Esophagus squamous epithelium (tissue), 5 donors: ENCODE data around the gene ZGPAT. TPM values are rescaled to one million over a fixed set of nuclear protein-coding genes. Genes with fewer than 3 reads are reported as not detected.

ENCODE experiments used
- DNase-seq: peaks from one replicate; lab custom pipeline; 2025; lab: John Stamatoyannopoulos, UW
- H3K27ac ChIP-seq, 4 donors: fragments of 200-600 bp; sonication (generic); one replicate each; pipeline ENCODE4 v1.5.1; 2016 to 2019; ENCODE audit warnings: mild to moderate bottlenecking in 1 of 4
- H3K27me3 ChIP-seq, 4 donors: fragments of 200-600 bp; sonication (generic); 1 replicate in 3 of 4; 2 replicates in 1 of 4; pipeline versions ENCODE4 v1.5.1 to v1.6.0; 2017 to 2021; ENCODE audit warnings: antibody characterized with exemption in 1 of 4
- H3K36me3 ChIP-seq, 3 donors: fragments of 200-600 bp; sonication (generic); one replicate each; pipeline ENCODE4 v1.5.1; 2016 to 2019
- H3K4me1 ChIP-seq, 3 donors: fragments of 200-600 bp; sonication (generic); one replicate each; pipeline ENCODE4 v1.5.1; 2017 to 2019
- H3K4me3 ChIP-seq, 4 donors: fragments of 200-600 bp; sonication (generic); 1 replicate in 3 of 4; 2 replicates in 1 of 4; pipeline ENCODE4 v1.5.1; 2016 to 2019; ENCODE audit warnings: mild to moderate bottlenecking in 2 of 4, moderate library complexity in 1 of 4
- H3K9me3 ChIP-seq, 3 donors: fragments of 200-600 bp; sonication (generic); one replicate each; pipeline ENCODE4 v1.5.1; 2016 to 2019
- POLR2A ChIP-seq, 4 donors: fragments of 450-650 bp; IDR thresholded peaks; one replicate each; pipeline ENCODE4 v1.6.1; 2017; ENCODE audit warnings: antibody characterized with exemption in 4 of 4, mild to moderate bottlenecking in 4 of 4, moderate library complexity in 3 of 4
- WGBS, 2 donors: methylation state at CpG; one replicate each; pipeline ENCODE4 v1.1.5; 2018; 5-methylcytosine and 5-hydroxymethylcytosine counted together
- intact Hi-C: fragments of 100-400 bp; cut with DNase I; formaldehyde crosslinking; loops from one replicate; pipeline ENCODE4 v1.15.0; 2022
- total RNA-seq, 4 donors: library from RNA; depleted of rRNA; stranded (reverse); fragments of >200 nt; gene quantifications; one replicate each; pipeline ENCODE4 v1.1.0, GENCODE V29; 2016
- TF ChIP-seq, protein P1 (sequence below), 6 experiments: fragments of 450-650 bp in 4 of 6; fragments of 200-600 bp in 2 of 6; sonication (generic) in 2 of 6; IDR thresholded peaks; one replicate each; pipeline ENCODE4 v1.5.1; 2016 to 2019; ENCODE audit warnings: antibody characterized with exemption in 6 of 6, mild to moderate bottlenecking in 4 of 6, moderate library complexity in 4 of 6
- donor health status: DM: yes; HTN: yes; CAD: no.

ZGPAT gene
- total RNA-seq, 4 donors from 2014 or later, result 25.4 to 31.9 (median 28.3) TPM

DNA sequence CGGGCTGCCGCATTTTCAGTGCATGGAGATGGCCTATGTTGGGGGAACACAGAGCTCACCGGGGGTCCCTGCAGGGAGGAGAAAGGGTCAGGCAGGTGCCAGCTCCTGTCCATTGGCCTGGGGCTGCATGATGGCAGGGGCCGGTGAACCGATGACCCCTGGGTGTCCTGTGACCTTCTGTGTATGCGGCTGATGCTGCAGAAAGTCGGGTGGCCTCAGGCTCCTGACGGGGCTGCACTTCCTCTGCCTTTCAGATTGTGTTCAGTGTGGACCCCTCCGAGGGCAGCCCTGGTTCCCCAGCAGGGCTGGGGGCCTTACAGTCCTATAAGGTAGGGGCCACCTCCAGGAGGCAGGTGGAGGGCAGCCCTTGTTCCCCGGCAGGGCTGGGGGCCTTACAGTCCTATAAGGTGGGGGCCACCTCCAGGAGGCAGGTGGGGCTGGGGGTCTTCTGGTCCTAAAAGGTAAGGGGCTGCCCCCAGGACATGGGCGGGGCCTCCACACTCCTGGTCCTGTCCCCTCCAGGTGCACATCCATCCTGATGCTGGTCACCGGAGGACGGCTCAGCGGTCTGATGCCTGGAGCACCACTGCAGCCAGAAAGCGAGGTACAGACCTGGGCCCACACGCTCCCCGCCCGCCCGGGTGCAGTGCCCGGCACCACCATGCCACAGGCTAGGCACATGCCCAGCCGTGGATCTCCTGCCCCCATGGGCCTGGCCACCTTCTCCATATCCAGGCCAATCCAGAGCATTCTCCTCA lies 22.4 kb upstream of the ZGPAT start:
- no peak for DNase-seq
- H3K4me3 ChIP-seq, result no peak overlapping the region
- WGBS, 2 donors, result 47% methylated on average over 3 of the region's 21 CpGs; no CpG with 5 or more reads in 1 of the 2 donors
- intact Hi-C loops, result no loop called here
- peaks cover 51 to 82% (median 57%) of the 10 kb centered on the region in 3 donors for H3K4me1 ChIP-seq
- TF ChIP-seq, protein P1, sequence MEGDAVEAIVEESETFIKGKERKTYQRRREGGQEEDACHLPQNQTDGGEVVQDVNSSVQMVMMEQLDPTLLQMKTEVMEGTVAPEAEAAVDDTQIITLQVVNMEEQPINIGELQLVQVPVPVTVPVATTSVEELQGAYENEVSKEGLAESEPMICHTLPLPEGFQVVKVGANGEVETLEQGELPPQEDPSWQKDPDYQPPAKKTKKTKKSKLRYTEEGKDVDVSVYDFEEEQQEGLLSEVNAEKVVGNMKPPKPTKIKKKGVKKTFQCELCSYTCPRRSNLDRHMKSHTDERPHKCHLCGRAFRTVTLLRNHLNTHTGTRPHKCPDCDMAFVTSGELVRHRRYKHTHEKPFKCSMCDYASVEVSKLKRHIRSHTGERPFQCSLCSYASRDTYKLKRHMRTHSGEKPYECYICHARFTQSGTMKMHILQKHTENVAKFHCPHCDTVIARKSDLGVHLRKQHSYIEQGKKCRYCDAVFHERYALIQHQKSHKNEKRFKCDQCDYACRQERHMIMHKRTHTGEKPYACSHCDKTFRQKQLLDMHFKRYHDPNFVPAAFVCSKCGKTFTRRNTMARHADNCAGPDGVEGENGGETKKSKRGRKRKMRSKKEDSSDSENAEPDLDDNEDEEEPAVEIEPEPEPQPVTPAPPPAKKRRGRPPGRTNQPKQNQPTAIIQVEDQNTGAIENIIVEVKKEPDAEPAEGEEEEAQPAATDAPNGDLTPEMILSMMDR (IDR thresholded peaks at IDR 0.05), result no peak
- no peak for TF ChIP-seq POLR2A (IDR thresholded peaks at IDR 0.05)
- H3K9me3 ChIP-seq, result no peaks in the 10 kb centered on the region
- H3K36me3 ChIP-seq, result peaks cover 0 to 7% (median 0%) of the 10 kb centered on the region in 3 donors
- H3K27ac ChIP-seq, result peak overlapping the region; percentile 69 to 96 (median 80)
- no peaks in the 10 kb centered on the region for H3K27me3 ChIP-seq

DNA sequence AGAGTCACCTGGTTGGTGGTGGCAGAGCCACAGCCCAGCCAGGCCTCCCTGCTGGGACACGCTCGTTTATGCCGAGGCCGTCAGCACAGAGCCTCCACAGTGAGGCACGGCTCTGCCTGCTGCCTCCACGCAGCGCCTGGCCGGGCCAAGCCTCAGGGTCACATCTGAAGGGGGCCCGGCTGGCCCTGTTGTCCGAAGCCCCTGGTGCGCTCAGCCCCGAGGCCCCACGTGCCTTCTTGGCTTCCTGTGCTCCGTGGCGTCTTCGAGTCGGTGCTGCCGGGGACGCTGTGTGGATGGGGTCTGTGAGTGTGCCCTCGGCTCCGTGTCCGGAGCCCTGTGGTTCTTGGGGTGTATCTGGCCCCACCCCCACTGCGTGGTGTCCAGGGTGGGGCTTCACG lies 21.7 kb upstream of the ZGPAT start:
- WGBS, 2 donors, result 79 to 92% methylated on average over 7 to 17 of the region's 24 CpGs
- Histone ChIP-seq H3K36me3 (peaks cover 0 to under 1% (median 0%) of the 10 kb centered on the region in 3 donors), H3K9me3 (no peaks in the 10 kb centered on the region), H3K4me1 (peaks cover 56 to 86% (median 62%) of the 10 kb centered on the region in 3 donors), H3K4me3 (no peak overlapping the region), H3K27ac (peak overlapping the region; percentile 69 to 96 (median 80)), H3K27me3 (no peaks in the 10 kb centered on the region)
- DNase-seq, result no peak
- intact Hi-C loops, result no loop called here
- TF ChIP-seq POLR2A (IDR thresholded peaks at IDR 0.05), result no peak
- TF ChIP-seq, protein P1 (IDR thresholded peaks at IDR 0.05), result no peak

DNA sequence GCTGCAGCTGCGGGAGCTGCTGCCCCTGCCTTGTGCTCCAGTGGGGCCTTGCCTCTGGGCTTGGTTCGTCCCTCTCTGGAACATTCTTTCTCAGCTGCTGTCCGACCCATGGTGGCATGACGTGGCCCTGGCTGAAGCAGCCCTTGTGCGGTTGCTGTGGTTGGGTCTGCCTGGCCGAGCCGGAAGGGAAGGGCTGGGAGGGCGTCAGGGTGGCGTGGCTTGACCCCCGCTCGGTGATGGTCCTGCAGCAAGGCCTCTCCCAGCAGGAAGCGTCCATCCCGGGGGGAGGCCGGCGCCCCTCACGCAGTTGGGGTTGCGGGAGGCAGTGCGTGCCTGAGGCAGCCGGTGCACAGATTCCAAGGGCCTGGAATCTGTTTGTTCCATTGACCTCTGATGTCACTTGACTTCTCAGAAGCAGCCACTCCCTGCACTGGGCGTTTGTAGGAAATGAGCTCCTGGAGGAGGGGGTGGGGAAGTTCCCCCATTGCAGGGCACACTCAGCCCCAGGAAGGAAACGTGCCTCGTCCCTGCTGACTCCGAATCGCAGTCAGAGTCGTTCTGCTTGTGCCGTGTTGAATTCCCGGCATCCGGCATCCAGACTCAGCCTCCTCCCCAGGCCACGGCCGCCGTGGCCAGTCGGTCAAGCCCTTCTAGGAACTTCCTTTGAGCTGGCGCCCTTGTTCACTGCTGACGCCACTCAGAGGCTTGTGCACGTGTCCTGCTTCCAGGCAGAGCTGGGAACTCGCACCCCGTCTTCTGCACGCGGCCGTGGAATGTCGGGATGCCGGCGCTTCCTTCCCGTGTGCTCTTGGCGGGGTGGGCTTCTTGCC lies 21.1 kb upstream of the ZGPAT start:
- no peaks in the 10 kb centered on the region for H3K9me3 ChIP-seq
- peak overlapping the region; percentile 69 to 96 (median 80) for H3K27ac ChIP-seq
- DNase-seq, result no peak
- peak overlapping the region in 1 of 4 donors; percentile 35 for H3K4me3 ChIP-seq
- H3K27me3 ChIP-seq, result no peaks in the 10 kb centered on the region
- H3K36me3 ChIP-seq, result no peaks in the 10 kb centered on the region
- TF ChIP-seq POLR2A (IDR thresholded peaks at IDR 0.05), result no peak
- TF ChIP-seq, protein P1 (IDR thresholded peaks at IDR 0.05), result no peak
- intact Hi-C loops, result no loop called here
- 28% methylated on average over 31 of the region's 45 CpGs; no CpG with 5 or more reads in 1 of the 2 donors for WGBS, 2 donors
- peaks cover 53 to 86% (median 64%) of the 10 kb centered on the region in 3 donors for H3K4me1 ChIP-seq

DNA sequence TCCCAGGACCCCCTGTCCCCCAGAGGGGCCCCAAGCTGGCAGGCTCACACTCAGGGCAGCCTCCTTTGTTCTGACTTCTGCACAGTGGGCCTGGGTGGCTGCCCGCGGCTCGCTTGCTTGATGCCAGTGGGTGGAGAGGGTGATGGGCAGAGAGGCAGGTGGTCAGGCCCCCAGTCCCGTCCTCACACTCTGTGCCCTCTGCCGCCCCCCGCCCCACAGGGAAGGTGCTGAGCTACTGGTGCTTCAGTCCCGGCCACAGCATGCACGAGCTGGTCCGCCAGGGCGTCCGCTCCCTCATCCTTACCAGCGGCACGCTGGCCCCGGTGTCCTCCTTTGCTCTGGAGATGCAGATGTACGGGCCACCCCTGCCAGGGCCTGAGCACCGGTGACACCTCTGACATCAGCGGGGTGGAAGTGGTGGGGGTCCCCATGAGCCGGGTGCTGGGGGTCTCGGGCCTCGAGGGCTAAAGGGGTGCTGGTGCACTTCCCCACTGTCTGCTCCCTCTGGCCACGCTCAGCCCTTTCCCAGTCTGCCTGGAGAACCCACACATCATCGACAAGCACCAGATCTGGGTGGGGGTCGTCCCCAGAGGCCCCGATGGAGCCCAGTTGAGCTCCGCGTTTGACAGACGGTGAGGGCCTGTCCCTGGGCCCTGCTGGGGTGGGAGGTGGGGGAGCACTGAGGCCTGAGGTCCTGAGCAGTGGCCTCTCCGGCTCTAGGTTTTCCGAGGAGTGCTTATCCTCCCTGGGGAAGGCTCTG lies 20.2 kb upstream of the ZGPAT start:
- H3K4me3 ChIP-seq, result peak overlapping the region in 1 of 4 donors; percentile 35
- intact Hi-C loops, result no loop called here
- TF ChIP-seq POLR2A (IDR thresholded peaks at IDR 0.05), result no peak
- TF ChIP-seq, protein P1 (IDR thresholded peaks at IDR 0.05), result no peak
- peak overlapping the region; percentile 69 to 96 (median 80) for H3K27ac ChIP-seq
- no peaks in the 10 kb centered on the region for H3K9me3 ChIP-seq
- no peaks in the 10 kb centered on the region for H3K36me3 ChIP-seq
- WGBS, 2 donors, result 75 to 95% methylated on average over 4 of the region's 29 CpGs
- no peak for DNase-seq
- H3K27me3 ChIP-seq, result no peaks in the 10 kb centered on the region
- peaks cover 45 to 86% (median 63%) of the 10 kb centered on the region in 3 donors for H3K4me1 ChIP-seq
